H1 (cell line): Measurements from ENCODE around the gene RAB40C. TPM values are rescaled to one million over a fixed set of nuclear protein-coding genes. Genes with fewer than 3 reads are reported as not detected.

Source experiments
- CTCF ChIA-PET: fragments of 300-600 bp; sonication (Branson Sonifier 250); formaldehyde crosslinking; loops from one replicate; lab custom pipeline; 2021; ENCODE audit not compliant: partially characterized antibody; lab: Charles Lee
- POLR2A ChIA-PET: fragments of 300-600 bp; sonication (Branson Sonifier 250); formaldehyde crosslinking; loops from one replicate; lab custom pipeline; 2021; ENCODE audit warnings: inconsistent platforms; ENCODE audit not compliant: partially characterized antibody; lab: Charles Lee
- DNase-seq, 2 experiments: peaks; one replicate each; pipeline versions ENCODE4 v3.0.0 to v3.0.0-alpha.2; 2010 to 2022; ENCODE audit warnings: low spot score in 2 of 2, low read depth in 1 of 2, mixed read lengths in 1 of 2
- FAIRE-seq: peaks from 2 replicates; lab custom pipeline; 2011; peaks lifted over from hg19 to GRCh38; lab: Jason Lieb, UNC
- H2AFZ ChIP-seq: 2 replicates; pipeline ENCODE4 v1.8.1; 2012; ENCODE audit warnings: low read length, inconsistent platforms
- H2AK5ac ChIP-seq: 2 replicates; pipeline ENCODE4 v1.6.1; 2013; ENCODE audit warnings: low read depth, low read length
- H2BK120ac ChIP-seq: replicated peaks from 2 replicates; pipeline ENCODE3; 2013; ENCODE audit warnings: low read depth, low read length, inconsistent platforms
- H2BK12ac ChIP-seq: 2 replicates; pipeline ENCODE4 v1.6.1; 2013; ENCODE audit warnings: low read depth, low read length
- H2BK15ac ChIP-seq: 2 replicates; pipeline ENCODE4 v1.6.1; 2013; ENCODE audit warnings: low read length
- H2BK20ac ChIP-seq: 2 replicates; pipeline ENCODE4 v1.6.1; 2013; ENCODE audit warnings: low read length
- H2BK5ac ChIP-seq: 2 replicates; pipeline ENCODE4 v1.6.1; 2013; ENCODE audit warnings: low read depth, low read length
- H3K14ac ChIP-seq: 2 replicates; pipeline ENCODE4 v1.6.1; 2013; ENCODE audit warnings: inconsistent platforms; ENCODE audit not compliant: insufficient read length
- H3K18ac ChIP-seq: 2 replicates; pipeline ENCODE4 v1.6.1; 2013; ENCODE audit warnings: low read length; ENCODE audit errors: extremely low read depth
- H3K23ac ChIP-seq: 2 replicates; pipeline ENCODE4 v1.6.1; 2013; ENCODE audit warnings: inconsistent platforms; ENCODE audit not compliant: insufficient read length
- H3K23me2 ChIP-seq: 2 replicates; pipeline ENCODE4 v1.6.1; 2013; ENCODE audit warnings: low read depth, low read length
- H3K27ac ChIP-seq: 2 replicates; pipeline ENCODE4 v1.6.1; 2011; ENCODE audit warnings: low read depth, low read length, inconsistent platforms
- H3K27me3 ChIP-seq, 4 experiments: replicated peaks in 1 of 4; 1 replicate in 1 of 4; 2 replicates in 3 of 4; pipeline versions ENCODE4 v1.6.1 to v1.8.1; 2011 to 2013; ENCODE audit warnings: low read length in 3 of 4, mild to moderate bottlenecking in 3 of 4, inconsistent platforms in 2 of 4, mixed read lengths in 2 of 4, moderate library complexity in 1 of 4; ENCODE audit not compliant: control insufficient read depth in 3 of 4, insufficient read depth in 3 of 4; ENCODE audit errors: extremely low read depth in 1 of 4
- H3K36me3 ChIP-seq, 4 experiments: 2 replicates each; pipeline versions ENCODE4 v1.6.1 to v1.8.1; 2011 to 2013; ENCODE audit warnings: mild to moderate bottlenecking in 4 of 4, low read length in 3 of 4, moderate library complexity in 2 of 4, control low read depth in 1 of 4, inconsistent platforms in 1 of 4; ENCODE audit not compliant: insufficient read depth in 4 of 4, control insufficient read depth in 2 of 4
- H3K4ac ChIP-seq: replicated peaks from 2 replicates; pipeline ENCODE3; 2013; ENCODE audit warnings: low read length, low read depth, mixed read lengths, inconsistent platforms; ENCODE audit not compliant: insufficient read length
- H3K4me1 ChIP-seq, 4 experiments: replicated peaks in 1 of 4; 1 replicate in 1 of 4; 2 replicates in 3 of 4; pipeline versions ENCODE4 v1.6.1 to v1.8.1; 2011 to 2013; ENCODE audit warnings: low read length in 3 of 4, inconsistent platforms in 2 of 4, mixed read lengths in 1 of 4; ENCODE audit not compliant: insufficient read depth in 4 of 4, control insufficient read depth in 3 of 4
- H3K4me2 ChIP-seq, 2 experiments: 2 replicates each; pipeline versions ENCODE4 v1.6.1 to v1.8.1; 2011 to 2013; ENCODE audit warnings: low read depth in 2 of 2, low read length in 2 of 2, control low read depth in 1 of 2, inconsistent platforms in 1 of 2, mild to moderate bottlenecking in 1 of 2; ENCODE audit not compliant: insufficient read depth in 1 of 2
- H3K4me3 ChIP-seq, 4 experiments: fragments of 200-600, 300-600 bp in 1 of 4; sonication (generic), shearing (Covaris generic), sonication (Bioruptor Twin) in 1 of 4; 2 replicates each; pipeline versions ENCODE4 v1.5.1 to v1.8.1; 2011 to 2016; ENCODE audit warnings: low read length in 4 of 4, low read depth in 3 of 4, control low read depth in 2 of 4, inconsistent platforms in 2 of 4, mild to moderate bottlenecking in 2 of 4, mixed read lengths in 1 of 4, moderate library complexity in 1 of 4; ENCODE audit not compliant: insufficient read depth in 2 of 4; ENCODE audit errors: extremely low read depth in 1 of 4
- H3K56ac ChIP-seq: replicated peaks from 2 replicates; pipeline ENCODE3; 2013; ENCODE audit warnings: low read depth, mild to moderate bottlenecking, mixed read lengths, low read length, inconsistent platforms; ENCODE audit not compliant: insufficient read length
- H3K79me1 ChIP-seq: 2 replicates; pipeline ENCODE4 v1.6.1; 2013; ENCODE audit warnings: low read depth, low read length, control low read depth
- H3K79me2 ChIP-seq, 2 experiments: 2 replicates each; pipeline versions ENCODE4 v1.6.1 to v1.8.1; 2012 to 2013; ENCODE audit warnings: low read length in 2 of 2, mild to moderate bottlenecking in 2 of 2, inconsistent platforms in 1 of 2; ENCODE audit not compliant: insufficient read depth in 2 of 2, control insufficient read depth in 1 of 2
- H3K9ac ChIP-seq, 4 experiments: replicated peaks in 1 of 4; 1 replicate in 1 of 4; 2 replicates in 3 of 4; pipeline versions ENCODE4 v1.6.1 to v1.8.1; 2011 to 2013; ENCODE audit warnings: low read depth in 3 of 4, low read length in 3 of 4, control low read depth in 2 of 4, mild to moderate bottlenecking in 2 of 4, moderate library complexity in 2 of 4, inconsistent platforms in 1 of 4; ENCODE audit errors: extremely low read depth in 1 of 4
- H3K9me3 ChIP-seq, 2 experiments: 2 replicates each; pipeline versions ENCODE4 v1.6.1 to v1.8.1; 2012 to 2013; ENCODE audit warnings: mild to moderate bottlenecking in 2 of 2, moderate library complexity in 2 of 2, control low read depth in 1 of 2, inconsistent platforms in 1 of 2, low read depth in 1 of 2, low read length in 1 of 2, mixed read lengths in 1 of 2; ENCODE audit not compliant: insufficient read depth in 2 of 2
- H4K20me1 ChIP-seq, 2 experiments: replicated peaks in 1 of 2; 2 replicates each; pipeline versions ENCODE3 to v1.8.1; 2011 to 2013; ENCODE audit warnings: inconsistent platforms in 2 of 2, low read length in 2 of 2, mild to moderate bottlenecking in 1 of 2; ENCODE audit not compliant: insufficient read depth in 2 of 2, control insufficient read depth in 1 of 2
- H4K5ac ChIP-seq: 2 replicates; pipeline ENCODE4 v1.6.1; 2013; ENCODE audit warnings: low read length, low read depth, mixed read lengths, inconsistent platforms; ENCODE audit not compliant: insufficient read length
- H4K8ac ChIP-seq: 2 replicates; pipeline ENCODE4 v1.8.0; 2013; ENCODE audit warnings: mild to moderate bottlenecking, moderate library complexity, low read length, inconsistent platforms; ENCODE audit not compliant: insufficient read depth; ENCODE audit errors: extremely low read depth
- H4K91ac ChIP-seq: replicated peaks from 2 replicates; pipeline ENCODE3; 2013; ENCODE audit warnings: low read length, mixed read lengths, inconsistent platforms; ENCODE audit not compliant: insufficient read length
- CBX8 ChIP-seq: fragments of 300-800, 300-1000 bp; sonication (generic); IDR thresholded peaks from 2 replicates; pipeline ENCODE4 v1.7.1; 2016; ENCODE audit warnings: low read depth, low read length, borderline replicate concordance
- CEBPB ChIP-seq: IDR thresholded peaks from 2 replicates; pipeline ENCODE4 v1.6.1; 2012; ENCODE audit warnings: low read depth, low read length
- EP300 ChIP-seq, 2 experiments: IDR thresholded peaks; 1 replicate in 1 of 2; 2 replicates in 1 of 2; pipeline ENCODE4 v1.6.1; 2011 to 2012; ENCODE audit warnings: low read depth in 2 of 2, low read length in 2 of 2, mild to moderate bottlenecking in 2 of 2, borderline replicate concordance in 1 of 2, inconsistent platforms in 1 of 2, moderate library complexity in 1 of 2
- SIN3A ChIP-seq, 2 experiments: IDR thresholded peaks in 1 of 2; conservative IDR thresholded peaks in 1 of 2; 2 replicates each; pipeline ENCODE4 v1.6.1; 2011 to 2012; ENCODE audit warnings: low read length in 2 of 2, improper control_type of control experiment in 1 of 2, low read depth in 1 of 2, mild to moderate bottlenecking in 1 of 2
- WGBS, 2 experiments: shearing (Covaris generic) in 1 of 2; methylation state at CpG; one replicate each; pipeline versions ENCODE4 v1.1.6 to v1.1.7; 2013 to 2015; ENCODE audit warnings: low lambda C conversion rate in 2 of 2, mixed read lengths in 2 of 2, inconsistent platforms in 1 of 2, low coverage in 1 of 2, missing lambda C conversion rate in 1 of 2; ENCODE audit not compliant: insufficient replicate concordance in 2 of 2, insufficient coverage in 1 of 2, insufficient read length in 1 of 2; ENCODE audit errors: extremely low coverage in 1 of 2, missing lambda C conversion rate in 1 of 2; 5-methylcytosine and 5-hydroxymethylcytosine counted together
- polyA plus RNA-seq, 7 experiments: library from polyadenylated mRNA; depleted of rRNA in 3 of 7; stranded (reverse) in 5 of 7; unstranded in 2 of 7; fragments of >200 nt in 5 of 7; fragments of 200-250 nt in 2 of 7; gene quantifications; 1 replicate in 5 of 7; 2 replicates in 1 of 7; 4 replicates in 1 of 7; pipeline versions ENCODE4 v1.2.1 to v1.2.3, GENCODE V29; 2011 to 2013; ENCODE audit warnings: missing spikeins in 2 of 7, mixed read lengths in 2 of 7
- total RNA-seq: library from RNA; stranded (reverse); fragmentation: NEBNext Ultra II Directional; extraction: Animal tissue kit (Norgen Biotek cat#: 25700); gene quantifications from 2 replicates; pipeline ENCODE4 v1.2.1, GENCODE V29; 2021
- TF ChIP-seq, protein P1 (sequence below): IDR thresholded peaks from 2 replicates; pipeline ENCODE4 v1.6.1; 2012; ENCODE audit warnings: inconsistent platforms

The RAB40C gene
- total and polyA plus RNA-seq, 2 of the 8 experiments (the other 6 are each of a cell fraction or from before 2014, with no cell fraction given), result 13.9 to 15.6 TPM

- Histone ChIP-seq H3K4me3 (peak overlapping the region in 1 of 4 experiments; percentile 29; a peak in 1 of 8 replicates), H3K36me3 (peaks cover 0 to 16% (median 0%) of the 10 kb centered on the region in 4 experiments; a peak in 3 of 8 replicates), H4K20me1 (peaks cover 0 to 15% of the 10 kb centered on the region in 2 experiments), H3K4me2 (peak overlapping the region; percentile 9 to 93), H3K79me2 (no peaks in the 10 kb centered on the region), H2AK5ac (no peak overlapping the region), H2AFZ (no peak overlapping the region), H3K56ac (no peak overlapping the region), H3K9me3 (no peaks in the 10 kb centered on the region), H3K4me1 (peaks cover 0 to 10% (median 7%) of the 10 kb centered on the region in 4 experiments; a peak in 5 of 7 replicates), H3K4ac (no peak overlapping the region), H2BK20ac (no peak overlapping the region), H3K27me3 (no peaks in the 10 kb centered on the region), H3K23me2 (no peaks in the 10 kb centered on the region), H4K5ac (no peak overlapping the region), H3K79me1 (no peaks in the 10 kb centered on the region), H3K14ac (no peak overlapping the region), H2BK5ac (no peak overlapping the region), H3K23ac (no peak overlapping the region), H3K9ac (no peak overlapping the region), H3K27ac (no peak overlapping the region), H4K8ac (peak overlapping the region; percentile 79), H4K91ac (peak overlapping the region; percentile 81), H2BK15ac (peak overlapping the region; percentile 72; the same call in 1 of the 2 replicates), H2BK120ac (no peak overlapping the region), H3K18ac (0 out of 2 replicates have a peak overlapping the region, but pooled peaks have one; percentile 3), H2BK12ac (peak overlapping the region; percentile 69; the same call in 1 of the 2 replicates)
- CTCF ChIA-PET, result interaction anchor here (0.9 to 4.8 kb wide), 14 partner anchors 11 to 195 kb away, joined by 3 to 26 read pairs (median 5); partner anchors contain the start of gene NHLRC4
- WGBS, 2 experiments, result 78% methylated on average over 21 of the region's 24 CpGs; no CpG with 5 or more reads in 1 of the 2 experiments
- no peak for DNase-seq
- POLR2A ChIA-PET, result interaction anchor here (1.0 to 7.9 kb wide), 8 partner anchors 10 to 196 kb away, joined by 3 to 58 read pairs (median 5); partner anchors contain the start of genes CAPN15, METTL26, NHLRC4 and PGAP6
- FAIRE-seq, result no peak
- TF ChIP-seq CEBPB, result no peak
- TF ChIP-seq EP300 (IDR thresholded peaks at IDR 0.05; ENCODE audit: borderline replicate concordance in 1 of 2, low read depth in 2 of 2, low read length in 2 of 2), result no peak
- TF ChIP-seq SIN3A (conservative IDR thresholded peaks at IDR 0.05 in 1 of 2, IDR thresholded peaks at IDR 0.05 in 1 of 2; ENCODE audit: low read depth in 1 of 2, low read length in 2 of 2), result no peak
- TF ChIP-seq, protein P1, sequence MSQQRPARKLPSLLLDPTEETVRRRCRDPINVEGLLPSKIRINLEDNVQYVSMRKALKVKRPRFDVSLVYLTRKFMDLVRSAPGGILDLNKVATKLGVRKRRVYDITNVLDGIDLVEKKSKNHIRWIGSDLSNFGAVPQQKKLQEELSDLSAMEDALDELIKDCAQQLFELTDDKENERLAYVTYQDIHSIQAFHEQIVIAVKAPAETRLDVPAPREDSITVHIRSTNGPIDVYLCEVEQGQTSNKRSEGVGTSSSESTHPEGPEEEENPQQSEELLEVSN, result no peak
- no peak for TF ChIP-seq CBX8
Observed at GRCh38 chr16:578232-578869, 11.5 kb upstream of the RAB40C start.
